ENCODE results near the gene PDE9A.

- TF ChIP-seq PBX3 (IDR thresholded peaks at IDR 0.05) (no peak), CBX8 (IDR thresholded peaks at IDR 0.05) (no peak), EP300 (IDR thresholded peaks at IDR 0.05) (no peak), POLR2A (IDR thresholded peaks at IDR 0.05; ENCODE audit: low read length) (no peak)
- TF ChIP-seq, protein P1, sequence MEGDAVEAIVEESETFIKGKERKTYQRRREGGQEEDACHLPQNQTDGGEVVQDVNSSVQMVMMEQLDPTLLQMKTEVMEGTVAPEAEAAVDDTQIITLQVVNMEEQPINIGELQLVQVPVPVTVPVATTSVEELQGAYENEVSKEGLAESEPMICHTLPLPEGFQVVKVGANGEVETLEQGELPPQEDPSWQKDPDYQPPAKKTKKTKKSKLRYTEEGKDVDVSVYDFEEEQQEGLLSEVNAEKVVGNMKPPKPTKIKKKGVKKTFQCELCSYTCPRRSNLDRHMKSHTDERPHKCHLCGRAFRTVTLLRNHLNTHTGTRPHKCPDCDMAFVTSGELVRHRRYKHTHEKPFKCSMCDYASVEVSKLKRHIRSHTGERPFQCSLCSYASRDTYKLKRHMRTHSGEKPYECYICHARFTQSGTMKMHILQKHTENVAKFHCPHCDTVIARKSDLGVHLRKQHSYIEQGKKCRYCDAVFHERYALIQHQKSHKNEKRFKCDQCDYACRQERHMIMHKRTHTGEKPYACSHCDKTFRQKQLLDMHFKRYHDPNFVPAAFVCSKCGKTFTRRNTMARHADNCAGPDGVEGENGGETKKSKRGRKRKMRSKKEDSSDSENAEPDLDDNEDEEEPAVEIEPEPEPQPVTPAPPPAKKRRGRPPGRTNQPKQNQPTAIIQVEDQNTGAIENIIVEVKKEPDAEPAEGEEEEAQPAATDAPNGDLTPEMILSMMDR (IDR thresholded peaks at IDR 0.05), result no peak
These were observed 121.7 kb downstream of the PDE9A start for GRCh38 chr21:42775123-42775522.

Measured in A549 (cell line).